Heart right ventricle (tissue), 16 donors: Measurements from ENCODE around the gene LYPD5. TPM values are rescaled to one million over a fixed set of nuclear protein-coding genes. Genes with fewer than 3 reads are reported as not detected.

ENCODE experiments used
- ATAC-seq, 8 donors: fragments of 200-7000 bp; cut with Tn5 transposase; one replicate each; pipeline ENCODE4 v1.9.1; 2020; ENCODE audit warnings: mild to moderate bottlenecking in 8 of 8, moderate library complexity in 8 of 8, moderate number of reproducible peaks in 1 of 8
- DNase-seq, 2 donors: peaks; one replicate each; pipeline ENCODE4 v3.0.0-alpha.2; 2020
- H3K27ac ChIP-seq, 10 donors: fragments of 200-600 bp; sonication (generic) in 2 of 10; one replicate each; pipeline versions ENCODE4 v1.5.0 to v1.8.0; 2020 to 2022; ENCODE audit warnings: mild to moderate bottlenecking in 3 of 10
- H3K27me3 ChIP-seq, 7 donors: fragments of 200-600 bp; one replicate each; pipeline ENCODE4 v1.8.0; 2021 to 2022; ENCODE audit warnings: mild to moderate bottlenecking in 2 of 7
- H3K36me3 ChIP-seq, 9 donors: fragments of 200-600 bp; sonication (generic) in 1 of 9; one replicate each; pipeline versions ENCODE4 v1.5.0 to v1.8.0; 2020 to 2022; ENCODE audit warnings: mild to moderate bottlenecking in 2 of 9
- H3K4me1 ChIP-seq, 9 donors: fragments of 200-600 bp; sonication (generic) in 1 of 9; one replicate each; pipeline versions ENCODE4 v1.5.0 to v1.8.0; 2020 to 2022; ENCODE audit warnings: mild to moderate bottlenecking in 4 of 9
- H3K4me3 ChIP-seq, 10 donors: fragments of 200-600 bp; sonication (generic) in 2 of 10; one replicate each; pipeline versions ENCODE4 v1.5.0 to v1.8.0; 2020 to 2022; ENCODE audit warnings: mild to moderate bottlenecking in 7 of 10, moderate library complexity in 2 of 10
- H3K9me3 ChIP-seq, 11 donors: fragments of 200-600 bp in 10 of 11; sonication (generic) in 2 of 11; one replicate each; pipeline versions ENCODE4 v1.5.0 to v1.8.0; 2013 to 2022; ENCODE audit warnings: mild to moderate bottlenecking in 2 of 11, control low read depth in 1 of 11, moderate library complexity in 1 of 11
- WGBS, 2 donors: extraction: QIAGEN DNeasy Blood & Tissue Kit; methylation state at CpG; one replicate each; pipeline ENCODE4 v1.1.7; 2013; ENCODE audit warnings: inconsistent platforms in 1 of 2; 5-methylcytosine and 5-hydroxymethylcytosine counted together
- intact Hi-C, 10 donors: fragments of 100-400 bp; cut with DNase I; formaldehyde crosslinking; loops; one replicate each; pipeline versions ENCODE4 v1.11.1 to v1.14.2; 2022
- long read RNA-seq, 3 donors: library from polyadenylated mRNA; unstranded; transcript quantifications; one replicate each; pipeline ENCODE4 v2.0.0, GENCODE V29; 2020 to 2021
- polyA plus RNA-seq, 2 donors: library from polyadenylated mRNA; stranded (reverse); fragments of 200-250 nt; gene quantifications; one replicate each; pipeline ENCODE4 v1.2.3, GENCODE V29; 2013
- total RNA-seq, 10 donors: library from RNA; stranded (reverse); fragmentation: NEBNext Ultra II Directional in 3 of 10; extraction: Animal tissue kit (Norgen Biotek cat#: 25700) in 3 of 10; gene quantifications; one replicate each; pipeline versions ENCODE4 v1.2.1 to v1.2.4, GENCODE V29; 2021 to 2023
- TF ChIP-seq, protein P1 (sequence below), 9 donors: fragments of 200-600 bp; sonication (generic) in 2 of 9; IDR thresholded peaks; one replicate each; pipeline versions ENCODE4 v1.5.0 to v1.8.0; 2021 to 2022; ENCODE audit warnings: antibody characterized with exemption in 9 of 9, mild to moderate bottlenecking in 5 of 9, moderate library complexity in 1 of 9
- donor health status: Arrhythmogenic right ventricular cardiomyopathy.
- donor health status: ischemic (EF 13 %, LVEDD 7.1; RV severe dilation, severe dysfunction).
- donor health status: healthy with polysubstance abuse.
- donor health status: DM: no; HTN: yes; CAD: no.
- donor health status: DM: no; HTN: no; CAD: no.
- donor health status: ischemic (EF 25% LVEDD 6.9; RV normal size, moderate dysfunction).
- donor health status: ischemic (EF 25% LVEDD 5.7; RV mildly dilated, moderate dysfunction).
- donor health status: healthy.
- donor health status: DM: yes; HTN: yes; CAD: no.
- donor health status: Ischemic cardiomyopathy.
- donor health status: ischemic (EF 35%, LVEDD 5.7; RV mildly dilated, moderate dysfunction).
- donor health status: nonischemic (EF 11% LVEDD 7.7; RV severe dilation, severe dysfunction).
- donor health status: DM: yes; HTN: yes; CAD: no.
- donor health status: PGD.
- donor health status: ischemic (EF 29% LVEDD 5.4; RV normal size, mild dysfunction).
- donor health status: nonischemic (EF 23%, LVEDD 6.1; RV moderate dilation, normal function).

The LYPD5 gene, protein sequence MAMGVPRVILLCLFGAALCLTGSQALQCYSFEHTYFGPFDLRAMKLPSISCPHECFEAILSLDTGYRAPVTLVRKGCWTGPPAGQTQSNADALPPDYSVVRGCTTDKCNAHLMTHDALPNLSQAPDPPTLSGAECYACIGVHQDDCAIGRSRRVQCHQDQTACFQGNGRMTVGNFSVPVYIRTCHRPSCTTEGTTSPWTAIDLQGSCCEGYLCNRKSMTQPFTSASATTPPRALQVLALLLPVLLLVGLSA
- total RNA-seq (1 to 10 TPM in 5 of 10 donors, under 1 TPM in 5; 0.24 to 5.3 (median 0.90) TPM), polyA plus RNA-seq (1 to 10 TPM in 1 of 2 donors, under 1 TPM in 1; 0.37 to 1.2 TPM)
- long read RNA-seq, donor 1: 0 reads
- long read RNA-seq, donor 2, partial matches to known transcripts: 0 of 1 reads
- long read RNA-seq, donor 2, other reads (novel, unspliced or antisense): 1 of 1 reads
- long read RNA-seq, donor 3, transcript LYPD5-203 (4 exons, 1,519 nt): major isoform, 5 of 9 reads
- long read RNA-seq, donor 3, partial matches to known transcripts: 0 of 9 reads
- long read RNA-seq, donor 3, other reads (novel, unspliced or antisense): 2 of 9 reads

DNA sequence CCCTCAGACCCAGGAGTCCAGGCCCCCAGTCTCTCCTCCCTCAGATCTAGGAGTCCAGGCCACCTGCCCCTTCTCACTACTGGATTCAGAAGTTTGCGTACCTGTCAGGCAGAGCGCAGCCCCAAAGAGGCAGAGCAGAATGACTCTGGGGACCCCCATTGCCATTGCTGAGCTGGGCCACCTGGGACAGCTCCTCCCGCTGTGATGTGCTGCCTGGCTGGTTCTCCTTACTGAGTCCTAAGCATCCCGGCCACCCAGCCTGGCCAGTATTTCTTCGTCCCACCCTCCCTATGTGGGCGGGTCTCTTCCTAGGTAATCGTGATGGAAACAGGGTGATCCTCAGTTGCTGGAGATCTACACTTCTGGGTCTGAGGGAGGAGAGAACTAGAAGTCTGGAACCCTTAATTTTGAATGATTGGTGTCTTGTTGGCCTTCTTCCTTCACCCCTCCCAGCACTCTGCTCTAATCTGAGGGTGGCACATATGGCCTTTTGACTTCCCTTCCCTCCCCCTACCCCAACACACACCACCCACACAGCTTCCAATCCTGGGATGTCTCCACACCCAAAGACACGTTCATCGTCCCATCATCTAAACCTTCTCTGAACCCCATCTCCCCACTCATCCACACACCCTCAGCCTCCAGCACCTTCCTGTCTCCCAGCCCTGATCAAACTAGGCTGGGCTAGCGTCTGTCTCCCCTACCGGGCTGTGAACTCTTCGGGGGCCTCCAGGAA lies at the start of gene LYPD5:
LYPD5 (minus strand) TSS at position 232 of the 736 bp plus-strand sequence; CDS start at position 165, 67 bp downstream.
- no peaks in the 10 kb centered on the region for H3K9me3 ChIP-seq
- WGBS, 2 donors: 53 to 61% methylated on average over 12 of the region's 12 CpGs
- peaks cover 0 to 18% (median 7%) of the 10 kb centered on the region in 9 donors for H3K4me1 ChIP-seq
- ATAC-seq (no peak), DNase-seq (no peak)
- peaks cover 0 to 20% (median 14%) of the 10 kb centered on the region in 7 donors for H3K27me3 ChIP-seq
- H3K36me3 ChIP-seq: no peaks in the 10 kb centered on the region
- H3K4me3 ChIP-seq: no peak within 1 kb of the TSS
- TF ChIP-seq, protein P1, sequence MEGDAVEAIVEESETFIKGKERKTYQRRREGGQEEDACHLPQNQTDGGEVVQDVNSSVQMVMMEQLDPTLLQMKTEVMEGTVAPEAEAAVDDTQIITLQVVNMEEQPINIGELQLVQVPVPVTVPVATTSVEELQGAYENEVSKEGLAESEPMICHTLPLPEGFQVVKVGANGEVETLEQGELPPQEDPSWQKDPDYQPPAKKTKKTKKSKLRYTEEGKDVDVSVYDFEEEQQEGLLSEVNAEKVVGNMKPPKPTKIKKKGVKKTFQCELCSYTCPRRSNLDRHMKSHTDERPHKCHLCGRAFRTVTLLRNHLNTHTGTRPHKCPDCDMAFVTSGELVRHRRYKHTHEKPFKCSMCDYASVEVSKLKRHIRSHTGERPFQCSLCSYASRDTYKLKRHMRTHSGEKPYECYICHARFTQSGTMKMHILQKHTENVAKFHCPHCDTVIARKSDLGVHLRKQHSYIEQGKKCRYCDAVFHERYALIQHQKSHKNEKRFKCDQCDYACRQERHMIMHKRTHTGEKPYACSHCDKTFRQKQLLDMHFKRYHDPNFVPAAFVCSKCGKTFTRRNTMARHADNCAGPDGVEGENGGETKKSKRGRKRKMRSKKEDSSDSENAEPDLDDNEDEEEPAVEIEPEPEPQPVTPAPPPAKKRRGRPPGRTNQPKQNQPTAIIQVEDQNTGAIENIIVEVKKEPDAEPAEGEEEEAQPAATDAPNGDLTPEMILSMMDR (IDR thresholded peaks at IDR 0.05): no peak
- intact Hi-C loops: no loop called here
- H3K27ac ChIP-seq: no peak within 1 kb of the TSS

DNA sequence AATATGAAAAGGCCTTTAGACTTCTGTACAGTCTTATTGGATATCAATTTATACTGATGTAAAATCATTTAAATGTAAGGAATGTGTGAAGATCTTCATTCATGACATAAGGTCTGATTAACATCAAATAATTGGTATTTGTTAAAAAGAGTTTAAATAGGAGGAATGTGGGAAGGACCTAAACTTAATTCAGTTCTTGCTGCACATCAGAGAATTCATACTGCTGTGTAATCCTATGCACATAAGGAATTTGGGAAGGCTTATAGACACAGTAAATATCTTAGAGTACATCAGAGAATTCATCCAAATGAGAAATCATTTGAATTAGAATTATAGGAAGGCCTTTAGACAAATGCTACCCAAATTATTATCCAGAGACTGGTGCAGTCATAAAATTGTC lies 46.6 kb upstream of the LYPD5 start:
- no peak for ATAC-seq
- intact Hi-C loops: no loop called here
- H3K27me3 ChIP-seq: no peaks in the 10 kb centered on the region
- TF ChIP-seq, protein P1 (IDR thresholded peaks at IDR 0.05): no peak
- no peak overlapping the region for H3K27ac ChIP-seq
- H3K9me3 ChIP-seq: peaks cover 12 to 100% (median 98%) of the 10 kb centered on the region in 11 donors
- peaks cover 3 to 89% (median 57%) of the 10 kb centered on the region in 9 donors for H3K36me3 ChIP-seq
- H3K4me3 ChIP-seq: no peak overlapping the region
- DNase-seq: no peak
- H3K4me1 ChIP-seq: no peaks in the 10 kb centered on the region

DNA sequence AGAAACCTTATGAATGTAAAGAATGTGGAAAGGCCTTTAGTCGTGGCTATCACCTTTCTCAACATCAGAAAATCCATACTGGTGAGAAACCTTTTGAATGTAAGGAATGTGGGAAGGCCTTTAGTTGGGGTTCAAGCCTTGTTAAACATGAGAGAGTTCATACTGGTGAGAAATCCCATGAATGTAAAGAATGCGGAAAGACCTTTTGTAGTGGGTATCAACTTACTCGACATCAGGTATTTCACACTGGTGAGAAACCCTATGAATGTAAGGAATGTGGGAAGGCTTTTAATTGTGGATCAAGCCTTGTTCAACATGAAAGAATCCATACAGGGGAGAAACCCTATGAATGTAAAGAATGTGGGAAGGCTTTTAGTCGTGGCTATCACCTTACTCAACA lies 45.6 kb upstream of the LYPD5 start:
- Histone ChIP-seq H3K27me3 (no peaks in the 10 kb centered on the region), H3K9me3 (peaks cover 12 to 100% (median 98%) of the 10 kb centered on the region in 11 donors), H3K4me3 (no peak overlapping the region), H3K36me3 (peaks cover 3 to 95% (median 67%) of the 10 kb centered on the region in 9 donors), H3K4me1 (no peaks in the 10 kb centered on the region), H3K27ac (no peak overlapping the region)
- WGBS, 2 donors: 88% methylated on average over 4 of the region's 4 CpGs
- TF ChIP-seq, protein P1 (IDR thresholded peaks at IDR 0.05): no peak
- DNase-seq (no peak), ATAC-seq (no peak)
- intact Hi-C loops: no loop called here

DNA sequence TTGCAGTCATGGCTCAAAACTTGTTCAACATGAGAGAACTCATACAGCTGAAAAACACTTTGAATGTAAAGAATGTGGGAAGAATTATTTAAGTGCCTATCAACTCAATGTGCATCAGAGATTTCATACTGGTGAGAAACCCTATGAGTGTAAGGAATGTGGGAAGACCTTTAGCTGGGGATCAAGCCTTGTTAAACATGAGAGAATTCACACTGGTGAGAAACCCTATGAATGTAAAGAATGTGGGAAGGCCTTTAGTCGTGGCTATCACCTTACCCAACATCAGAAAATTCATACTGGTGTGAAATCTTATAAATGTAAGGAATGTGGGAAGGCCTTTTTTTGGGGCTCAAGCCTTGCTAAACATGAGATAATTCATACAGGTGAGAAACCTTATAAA lies 45.0 kb upstream of the LYPD5 start:
- intact Hi-C loops: no loop called here
- ATAC-seq (no peak), DNase-seq (no peak)
- TF ChIP-seq, protein P1 (IDR thresholded peaks at IDR 0.05): no peak
- Histone ChIP-seq H3K27me3 (no peaks in the 10 kb centered on the region), H3K27ac (no peak overlapping the region), H3K4me3 (no peak overlapping the region), H3K4me1 (no peaks in the 10 kb centered on the region), H3K36me3 (peaks cover 3 to 97% (median 73%) of the 10 kb centered on the region in 9 donors), H3K9me3 (peaks cover 13 to 100% (median 100%) of the 10 kb centered on the region in 11 donors)
- WGBS, 2 donors: 95 to 100% methylated on average over 1 of the region's 1 CpG
